AG04450 (cell line): ENCODE results near the gene VWA5B2. TPM values are rescaled to one million over a fixed set of nuclear protein-coding genes. Genes with fewer than 3 reads are reported as not detected.

ENCODE experiments used
- CTCF ChIA-PET: fragments of 300-600, 350-600 bp; formaldehyde crosslinking; extraction: SDS; loops from one replicate; lab custom pipeline; 2022; ENCODE audit warnings: antibody characterized with exemption, inconsistent platforms; lab: Charles Lee
- POLR2A ChIA-PET: fragments of 350-600 bp; formaldehyde crosslinking; extraction: SDS; loops from one replicate; lab custom pipeline; 2021; ENCODE audit warnings: antibody characterized with exemption, inconsistent platforms; lab: Yijun Ruan, JAX
- DNase-seq: peaks from one replicate; pipeline ENCODE4 v3.0.0-alpha.2; 2011; ENCODE audit warnings: low read depth, low spot score
- H3K27ac ChIP-seq: one replicate; pipeline ENCODE4 v1.5.1; 2012; ENCODE audit warnings: low read depth, low read length, control low read depth
- H3K27me3 ChIP-seq: one replicate; pipeline ENCODE4 v1.6.0; 2012; ENCODE audit warnings: low read length; ENCODE audit not compliant: control insufficient read depth, insufficient read depth
- H3K4me3 ChIP-seq: 2 replicates; pipeline ENCODE4 v1.5.1; 2011; ENCODE audit warnings: mild to moderate bottlenecking, low read depth, low read length, control low read depth
- H3K9me3 ChIP-seq: 2 replicates; pipeline ENCODE4 v1.5.1; 2012; ENCODE audit warnings: low read length; ENCODE audit not compliant: control insufficient read depth, insufficient read depth
- polyA plus RNA-seq: library from polyadenylated mRNA; depleted of rRNA; stranded (reverse); fragments of >200 nt; gene quantifications from 2 replicates; pipeline ENCODE4 v1.2.3, GENCODE V29; 2011
- TF ChIP-seq, protein P1 (sequence below): IDR thresholded peaks from 2 replicates; pipeline ENCODE4 v1.5.1; 2011; ENCODE audit warnings: low read depth, low read length, control low read depth, inconsistent platforms

Gene VWA5B2
- polyA plus RNA-seq, 1 experiment = not detected

- POLR2A ChIA-PET = no interaction called here
- Histone ChIP-seq H3K9me3 (peaks cover 3% of the 10 kb centered on the region; the same call in 1 of the 2 replicates), H3K27me3 (peaks cover 11% of the 10 kb centered on the region), H3K4me3 (no peak overlapping the region), H3K27ac (no peak overlapping the region)
- no peak for DNase-seq
- TF ChIP-seq, protein P1, sequence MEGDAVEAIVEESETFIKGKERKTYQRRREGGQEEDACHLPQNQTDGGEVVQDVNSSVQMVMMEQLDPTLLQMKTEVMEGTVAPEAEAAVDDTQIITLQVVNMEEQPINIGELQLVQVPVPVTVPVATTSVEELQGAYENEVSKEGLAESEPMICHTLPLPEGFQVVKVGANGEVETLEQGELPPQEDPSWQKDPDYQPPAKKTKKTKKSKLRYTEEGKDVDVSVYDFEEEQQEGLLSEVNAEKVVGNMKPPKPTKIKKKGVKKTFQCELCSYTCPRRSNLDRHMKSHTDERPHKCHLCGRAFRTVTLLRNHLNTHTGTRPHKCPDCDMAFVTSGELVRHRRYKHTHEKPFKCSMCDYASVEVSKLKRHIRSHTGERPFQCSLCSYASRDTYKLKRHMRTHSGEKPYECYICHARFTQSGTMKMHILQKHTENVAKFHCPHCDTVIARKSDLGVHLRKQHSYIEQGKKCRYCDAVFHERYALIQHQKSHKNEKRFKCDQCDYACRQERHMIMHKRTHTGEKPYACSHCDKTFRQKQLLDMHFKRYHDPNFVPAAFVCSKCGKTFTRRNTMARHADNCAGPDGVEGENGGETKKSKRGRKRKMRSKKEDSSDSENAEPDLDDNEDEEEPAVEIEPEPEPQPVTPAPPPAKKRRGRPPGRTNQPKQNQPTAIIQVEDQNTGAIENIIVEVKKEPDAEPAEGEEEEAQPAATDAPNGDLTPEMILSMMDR = peak; percentile 61
- CTCF ChIA-PET = interaction anchor here (1.8 to 3.0 kb wide), 3 partner anchors 9 to 346 kb away, joined by 4 to 20 read pairs (median 8); partner anchors contain the start of gene EEF1AKMT4
Measured at GRCh38 chr3:184241447-184242296, 12.3 kb downstream of the VWA5B2 start.

GRCh38 chr3:184242297-184242685, 12.9 kb downstream of the VWA5B2 start:
- Histone ChIP-seq H3K9me3 (peaks cover 3% of the 10 kb centered on the region; the same call in 1 of the 2 replicates), H3K27ac (no peak overlapping the region), H3K4me3 (no peak overlapping the region), H3K27me3 (peaks cover 8% of the 10 kb centered on the region)
- ChIA-PET CTCF (interaction anchor here (2.1 kb wide), 1 partner anchor 347 kb away, joined by 4 read pairs; no protein-coding TSS in a partner anchor), POLR2A (no interaction called here)
- no peak for DNase-seq
- TF ChIP-seq, protein P1 = no peak

DNA sequence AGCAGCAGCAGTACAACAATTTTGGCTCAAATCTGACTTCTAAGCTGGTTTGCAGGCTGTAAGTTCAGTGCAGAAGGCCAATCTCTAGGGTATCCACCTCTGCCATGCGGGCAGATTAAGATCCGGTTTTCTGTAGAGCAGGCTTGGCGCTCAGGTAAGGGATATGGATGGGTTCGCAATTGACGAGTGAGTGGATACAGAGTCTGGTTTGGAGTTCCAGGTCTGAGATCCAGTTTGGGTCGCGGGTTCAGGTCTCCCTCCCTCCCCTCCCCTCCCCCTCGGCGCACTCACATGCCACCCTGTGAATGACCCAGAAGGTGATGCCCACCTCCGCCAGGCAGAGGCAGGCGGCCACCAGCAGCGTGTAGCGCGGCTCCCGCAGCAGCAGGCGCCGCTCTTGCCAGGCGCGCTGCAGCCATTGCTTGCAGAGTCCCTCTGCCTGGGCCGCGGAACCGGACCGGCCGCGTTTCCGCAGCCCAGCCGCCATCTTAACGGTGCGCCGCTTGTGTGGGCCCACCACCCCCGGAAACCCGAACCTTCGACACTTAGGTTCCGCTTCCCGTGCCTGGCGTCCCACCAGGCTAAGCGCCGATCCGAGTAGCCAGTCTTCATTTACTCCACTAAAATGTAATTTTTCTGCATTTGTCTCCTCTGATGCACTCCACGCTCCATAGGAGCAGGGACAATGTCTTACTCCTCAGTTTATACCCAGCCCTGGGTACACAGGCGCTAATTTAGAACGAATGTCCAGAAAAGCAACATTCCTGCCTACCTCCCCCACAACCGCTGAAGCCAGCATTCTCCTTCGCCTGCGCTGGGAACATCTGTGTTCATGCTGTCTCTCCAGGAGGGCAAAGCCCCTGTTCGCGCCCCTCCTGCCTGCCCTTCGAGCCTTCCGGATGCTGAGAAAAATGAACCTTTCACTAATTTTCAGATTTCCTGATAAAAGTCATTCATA, 19.3 kb downstream of the VWA5B2 start, which contains the start of gene ALG3:
Gene ALG3 (minus strand): TSS at position 509 of the 958 bp plus-strand sequence. CDS start 22 bp downstream, at position 487.
- POLR2A ChIA-PET = no interaction called here
- peak within 1 kb of the TSS; percentile 88 for H3K4me3 ChIP-seq
- TF ChIP-seq, protein P1 = no peak

GRCh38 chr3:184249412-184250166, 20.2 kb downstream of the VWA5B2 start, which contains the start of gene EEF1AKMT4:
TSS of gene EEF1AKMT4 (plus strand) at chr3:184249672. CDS start at chr3:184249695, 23 bp downstream.
- ChIA-PET CTCF (interaction anchor here (0.6 to 2.8 kb wide), 62 partner anchors 9 to 459 kb away, joined by 3 to 22 read pairs (median 4); partner anchors contain the start of genes ABCC5, ABCF3, CAMK2N2 and DVL3), POLR2A (interaction anchor here (0.6 to 0.8 kb wide), 2 partner anchors 38 to 66 kb away, joined by 3 to 4 read pairs; no protein-coding TSS in a partner anchor)
- TF ChIP-seq, protein P1 = peak; percentile 61
- Histone ChIP-seq H3K4me3 (peak within 1 kb of the TSS; percentile 88), H3K9me3 (peaks cover 4% of the 10 kb centered on the region; the same call in 1 of the 2 replicates), H3K27ac (peak within 1 kb of the TSS; percentile 94), H3K27me3 (no peaks in the 10 kb centered on the region)
- DNase-seq = peak; percentile 97

More for the DNA sequence above, 19.3 kb downstream of the VWA5B2 start, which contains the start of gene ALG3:
- H3K27ac ChIP-seq = peak within 1 kb of the TSS; percentile 94
- DNase-seq = peak; percentile 67
- H3K27me3 ChIP-seq = no peaks in the 10 kb centered on the region
- peaks cover 4% of the 10 kb centered on the region; the same call in 1 of the 2 replicates for H3K9me3 ChIP-seq
- CTCF ChIA-PET = interaction anchor here (0.6 to 1.4 kb wide), 3 partner anchors 12 to 98 kb away, joined by 3 to 19 read pairs (median 6); partner anchors contain the start of gene CAMK2N2
